Activated naive CD4-positive, alpha-beta T cell treated with anti-CD3 and anti-CD28 coated beads, Interleukin-2, amount 50 U/mL, for 72 hours (primary cell): ENCODE results near the gene BTF3L4. TPM values are rescaled to one million over a fixed set of nuclear protein-coding genes. Genes with fewer than 3 reads are reported as not detected.
"Not testable (repeated sequence)": the region's sequence is repeated elsewhere in the genome, so short reads cannot be mapped to it uniquely, and the experiment has no call there.

Experiments used
- ATAC-seq, 2 donors: fragments of 150-1000 bp; cut with Tn5 transposase; 2 replicates each; pipeline ENCODE4 v1.10.0; 2021; ENCODE audit warnings: mild to moderate bottlenecking in 2 of 2, moderate library complexity in 2 of 2
- DNase-seq, 2 donors: peaks; one replicate each; pipeline ENCODE4 v3.0.0; 2021 to 2022; ENCODE audit warnings: low spot score in 2 of 2
- H3K27ac Mint-ChIP-seq, 2 donors: one replicate each; pipeline ENCODE4 v1.8.0; 2022; ENCODE audit warnings: mild to moderate bottlenecking in 2 of 2, mixed read lengths in 2 of 2
- H3K36me3 Mint-ChIP-seq, 2 donors: one replicate each; pipeline ENCODE4 v1.8.0; 2022; ENCODE audit warnings: mixed read lengths in 2 of 2
- H3K9me3 Mint-ChIP-seq, 2 donors: one replicate each; pipeline ENCODE4 v1.8.0; 2022; ENCODE audit warnings: mixed read lengths in 2 of 2
- total RNA-seq, 2 donors: library from RNA; stranded (reverse); gene quantifications; one replicate each; pipeline ENCODE4 v1.2.3, GENCODE V29; 2022

The BTF3L4 gene
- total RNA-seq, 2 donors from 2014 or later: 28.8 to 29.9 TPM

- DNase-seq, H3K27ac Mint-ChIP-seq, ATAC-seq, H3K9me3 Mint-ChIP-seq: not testable (repeated sequence)
- H3K36me3 Mint-ChIP-seq: peaks cover 9 to 31% of the 10 kb centered on the region in 2 donors
Observed at GRCh38 chr1:52087892-52088291, 31.8 kb downstream of the BTF3L4 start.

- not testable (repeated sequence) for DNase-seq, ATAC-seq, H3K27ac Mint-ChIP-seq, H3K9me3 Mint-ChIP-seq
- peaks cover 0 to 20% of the 10 kb centered on the region in 2 donors for H3K36me3 Mint-ChIP-seq
Observed at GRCh38 chr1:52094300-52094699, 38.2 kb downstream of the BTF3L4 start.

- Mint-ChIP-seq H3K36me3 (peaks cover 0 to 5% of the 10 kb centered on the region in 2 donors), H3K9me3 (no peaks in the 10 kb centered on the region), H3K27ac (no peak overlapping the region)
- ATAC-seq: no peak
- no peak for DNase-seq
Observed at GRCh38 chr1:52096216-52096615, 40.1 kb downstream of the BTF3L4 start.

GRCh38 chr1:52098139-52098871 lies 42.2 kb downstream of the BTF3L4 start:
- Mint-ChIP-seq H3K36me3 (no peaks in the 10 kb centered on the region), H3K27ac (no peak overlapping the region), H3K9me3 (no peaks in the 10 kb centered on the region)
- ATAC-seq (no peak), DNase-seq (no peak)

GRCh38 chr1:52102336-52103013 lies 46.4 kb downstream of the BTF3L4 start:
- H3K27ac Mint-ChIP-seq: peak overlapping the region in 1 of 2 donors; percentile 16
- DNase-seq (no peak), ATAC-seq (peak; percentile 67 to 80)
- no peaks in the 10 kb centered on the region for H3K36me3 Mint-ChIP-seq
- no peaks in the 10 kb centered on the region for H3K9me3 Mint-ChIP-seq

- no peak for DNase-seq
- Mint-ChIP-seq H3K36me3 (no peaks in the 10 kb centered on the region), H3K27ac (no peak overlapping the region), H3K9me3 (no peaks in the 10 kb centered on the region)
- no peak for ATAC-seq
Observed at GRCh38 chr1:52111492-52111891, 55.4 kb downstream of the BTF3L4 start.

- H3K36me3 Mint-ChIP-seq: no peaks in the 10 kb centered on the region
- ATAC-seq (no peak), DNase-seq (no peak)
- no peak overlapping the region for H3K27ac Mint-ChIP-seq
- no peaks in the 10 kb centered on the region for H3K9me3 Mint-ChIP-seq
Observed at GRCh38 chr1:52112489-52112888, 56.4 kb downstream of the BTF3L4 start.

- ATAC-seq: no peak
Observed at GRCh38 chr1:52119301-52120079, 63.4 kb downstream of the BTF3L4 start.

GRCh38 chr1:52122384-52122783 lies 66.3 kb downstream of the BTF3L4 start:
- H3K36me3 Mint-ChIP-seq: no peaks in the 10 kb centered on the region
- no peak overlapping the region for H3K27ac Mint-ChIP-seq
- DNase-seq (no peak), ATAC-seq (no peak)
- no peaks in the 10 kb centered on the region for H3K9me3 Mint-ChIP-seq

More at GRCh38 chr1:52119301-52120079, 63.4 kb downstream of the BTF3L4 start:
- Mint-ChIP-seq H3K27ac (no peak overlapping the region), H3K36me3 (no peaks in the 10 kb centered on the region), H3K9me3 (no peaks in the 10 kb centered on the region)
- DNase-seq: no peak

- ATAC-seq (no peak), DNase-seq (no peak)
- Mint-ChIP-seq H3K9me3 (no peaks in the 10 kb centered on the region), H3K36me3 (no peaks in the 10 kb centered on the region), H3K27ac (no peak overlapping the region)
Observed at GRCh38 chr1:52123622-52124021, 67.5 kb downstream of the BTF3L4 start.

- no peaks in the 10 kb centered on the region for H3K9me3 Mint-ChIP-seq
- H3K36me3 Mint-ChIP-seq: no peaks in the 10 kb centered on the region
- H3K27ac Mint-ChIP-seq: no peak overlapping the region
- ATAC-seq (peak in 1 of 2 donors; percentile 66), DNase-seq (no peak)
Observed at GRCh38 chr1:52125736-52126359, 69.8 kb downstream of the BTF3L4 start.

- peak in 1 of 2 donors; percentile 12 for DNase-seq
- Mint-ChIP-seq H3K27ac (no peak overlapping the region), H3K36me3 (no peaks in the 10 kb centered on the region), H3K9me3 (no peaks in the 10 kb centered on the region)
- ATAC-seq: peak; percentile 47 to 51
Observed at GRCh38 chr1:52127181-52128180, 71.4 kb downstream of the BTF3L4 start.

GRCh38 chr1:52139817-52140540 lies 83.9 kb downstream of the BTF3L4 start:
- ATAC-seq: peak; percentile 69 to 80
- Mint-ChIP-seq H3K36me3 (peaks cover 0 to 6% of the 10 kb centered on the region in 2 donors), H3K9me3 (peaks cover 0 to 5% of the 10 kb centered on the region in 2 donors), H3K27ac (peak overlapping the region; percentile 1 to 74)
- peak in 1 of 2 donors; percentile 36 for DNase-seq
